HEK293 (cell line): ENCODE results near the gene THRAP3.
A peak's percentile ranks its signal among the peaks of the same experiment; 100 is the strongest.

Source experiments
- CTCF ChIA-PET: fragments of 350-600 bp; formaldehyde crosslinking; extraction: SDS; loops from one replicate; lab custom pipeline; 2021; ENCODE audit warnings: antibody characterized with exemption; lab: Yijun Ruan, JAX
- POLR2A ChIA-PET: fragments of 300-600 bp; formaldehyde crosslinking; extraction: SDS; loops from one replicate; lab custom pipeline; 2020; ENCODE audit warnings: antibody characterized with exemption, inconsistent platforms; lab: Yijun Ruan, JAX
- H3K27ac ChIP-seq: fragments of 200-500 bp; sonication (Bioruptor generic); 2 replicates; pipeline ENCODE4 v1.5.1; 2014; ENCODE audit warnings: low read depth, low read length, control low read depth, inconsistent platforms; ENCODE audit errors: extremely low read depth
- H3K36me3 ChIP-seq, 2 experiments: fragments of 200-500 bp in 1 of 2; sonication (Bioruptor generic) in 1 of 2; 1 replicate in 1 of 2; 2 replicates in 1 of 2; pipeline ENCODE4 v1.5.1; 2014 to 2017; ENCODE audit warnings: inconsistent platforms in 2 of 2, low read length in 2 of 2; ENCODE audit not compliant: control insufficient read depth in 2 of 2, insufficient read depth in 1 of 2
- H3K4me1 ChIP-seq: fragments of 200-500 bp; sonication (Bioruptor generic); 2 replicates; pipeline ENCODE4 v1.5.1; 2014; ENCODE audit warnings: mild to moderate bottlenecking, low read length, inconsistent platforms; ENCODE audit not compliant: control insufficient read depth, insufficient read depth
- H3K4me3 ChIP-seq: 2 replicates; pipeline ENCODE4 v1.5.1; 2011; ENCODE audit warnings: low read depth, mild to moderate bottlenecking, control low read depth, low read length, moderate library complexity
- H3K9me3 ChIP-seq: fragments of 200-500 bp; sonication (Bioruptor generic); 2 replicates; pipeline ENCODE4 v1.5.1; 2014; ENCODE audit warnings: low read depth, low read length, inconsistent platforms; ENCODE audit not compliant: control insufficient read depth, insufficient read depth
- EGR2 ChIP-seq: fragments of 450-650 bp; formaldehyde crosslinking; IDR thresholded peaks from 2 replicates; pipeline ENCODE4 v1.5.1; 2016; ENCODE audit warnings: low read depth, missing biosample characterization, missing genetic modification characterization
- HOXA7 ChIP-seq: sonication (generic); formaldehyde crosslinking; IDR thresholded peaks from 2 replicates; pipeline ENCODE4 v1.8.1; 2022; ENCODE audit warnings: missing genetic modification reagents, borderline replicate concordance
- SP7 ChIP-seq: fragments of 450-650 bp; formaldehyde crosslinking; IDR thresholded peaks from 2 replicates; pipeline ENCODE4 v1.5.1; 2016; ENCODE audit warnings: missing biosample characterization, missing genetic modification characterization
- ZFP37 ChIP-seq: fragments of 450-650 bp; formaldehyde crosslinking; IDR thresholded peaks from 2 replicates; pipeline ENCODE4 v1.5.1; 2016; ENCODE audit warnings: missing biosample characterization, missing genetic modification characterization
- ZNF184 ChIP-seq: fragments of 450-650 bp; IDR thresholded peaks from 2 replicates; pipeline ENCODE4 v1.5.1; 2018; ENCODE audit warnings: missing biosample characterization, mild to moderate bottlenecking, missing genetic modification characterization
- ZNF223 ChIP-seq: fragments of 450-650 bp; formaldehyde crosslinking; IDR thresholded peaks from 2 replicates; pipeline ENCODE4 v1.5.1; 2016; ENCODE audit warnings: missing biosample characterization, missing genetic modification characterization
- ZNF335 ChIP-seq: fragments of 450-650 bp; formaldehyde crosslinking; conservative IDR thresholded peaks from 2 replicates; pipeline ENCODE4 v1.5.1; 2016; ENCODE audit warnings: missing biosample characterization, missing genetic modification characterization
- ZNF544 ChIP-seq: fragments of 450-650 bp; formaldehyde crosslinking; IDR thresholded peaks from 2 replicates; pipeline ENCODE4 v1.5.0; 2017; ENCODE audit warnings: missing biosample characterization, missing genetic modification characterization
- ZNF600 ChIP-seq: fragments of 450-650 bp; formaldehyde crosslinking; IDR thresholded peaks from 2 replicates; pipeline ENCODE4 v1.5.1; 2016; ENCODE audit warnings: missing biosample characterization, missing genetic modification characterization
- ZNF624 ChIP-seq: fragments of 450-650 bp; formaldehyde crosslinking; IDR thresholded peaks from 2 replicates; pipeline ENCODE4 v1.5.1; 2017; ENCODE audit warnings: missing biosample characterization, missing genetic modification characterization
- ZNF626 ChIP-seq: fragments of 450-650 bp; sonication (Bioruptor Pico); formaldehyde crosslinking; IDR thresholded peaks from 2 replicates; pipeline ENCODE4 v1.5.1; 2018; ENCODE audit warnings: missing biosample characterization, missing genetic modification characterization, inconsistent platforms
- ZNF660 ChIP-seq: fragments of 450-650 bp; IDR thresholded peaks from 2 replicates; pipeline ENCODE4 v1.5.1; 2018; ENCODE audit warnings: missing biosample characterization, mild to moderate bottlenecking, missing genetic modification characterization
- ZNF768 ChIP-seq: fragments of 450-650 bp; formaldehyde crosslinking; IDR thresholded peaks from 2 replicates; pipeline ENCODE4 v1.5.1; 2018; ENCODE audit warnings: missing biosample characterization, mild to moderate bottlenecking, missing genetic modification characterization
- TF ChIP-seq, protein P1 (sequence below): fragments of 450-650 bp; formaldehyde crosslinking; IDR thresholded peaks from 2 replicates; pipeline ENCODE4 v1.5.1; 2017; ENCODE audit warnings: missing biosample characterization, missing genetic modification characterization
- TF ChIP-seq, protein P2 (sequence below): fragments of 450-650 bp; formaldehyde crosslinking; IDR thresholded peaks from 2 replicates; pipeline ENCODE4 v1.5.1; 2017; ENCODE audit warnings: missing biosample characterization, missing genetic modification characterization
- TF ChIP-seq, protein P3 (sequence below): fragments of 450-650 bp; formaldehyde crosslinking; IDR thresholded peaks from 2 replicates; pipeline ENCODE4 v1.5.1; 2016; ENCODE audit warnings: missing biosample characterization, missing genetic modification characterization, borderline replicate concordance
- TF ChIP-seq, protein P4 (sequence below): fragments of 450-650 bp; formaldehyde crosslinking; IDR thresholded peaks from 2 replicates; pipeline ENCODE4 v1.5.1; 2016; ENCODE audit warnings: missing biosample characterization, missing genetic modification characterization
- TF ChIP-seq, protein P5 (sequence below): fragments of 450-650 bp; formaldehyde crosslinking; IDR thresholded peaks from 2 replicates; pipeline ENCODE4 v1.5.1; 2016; ENCODE audit warnings: missing biosample characterization, missing genetic modification characterization

Gene THRAP3

DNA sequence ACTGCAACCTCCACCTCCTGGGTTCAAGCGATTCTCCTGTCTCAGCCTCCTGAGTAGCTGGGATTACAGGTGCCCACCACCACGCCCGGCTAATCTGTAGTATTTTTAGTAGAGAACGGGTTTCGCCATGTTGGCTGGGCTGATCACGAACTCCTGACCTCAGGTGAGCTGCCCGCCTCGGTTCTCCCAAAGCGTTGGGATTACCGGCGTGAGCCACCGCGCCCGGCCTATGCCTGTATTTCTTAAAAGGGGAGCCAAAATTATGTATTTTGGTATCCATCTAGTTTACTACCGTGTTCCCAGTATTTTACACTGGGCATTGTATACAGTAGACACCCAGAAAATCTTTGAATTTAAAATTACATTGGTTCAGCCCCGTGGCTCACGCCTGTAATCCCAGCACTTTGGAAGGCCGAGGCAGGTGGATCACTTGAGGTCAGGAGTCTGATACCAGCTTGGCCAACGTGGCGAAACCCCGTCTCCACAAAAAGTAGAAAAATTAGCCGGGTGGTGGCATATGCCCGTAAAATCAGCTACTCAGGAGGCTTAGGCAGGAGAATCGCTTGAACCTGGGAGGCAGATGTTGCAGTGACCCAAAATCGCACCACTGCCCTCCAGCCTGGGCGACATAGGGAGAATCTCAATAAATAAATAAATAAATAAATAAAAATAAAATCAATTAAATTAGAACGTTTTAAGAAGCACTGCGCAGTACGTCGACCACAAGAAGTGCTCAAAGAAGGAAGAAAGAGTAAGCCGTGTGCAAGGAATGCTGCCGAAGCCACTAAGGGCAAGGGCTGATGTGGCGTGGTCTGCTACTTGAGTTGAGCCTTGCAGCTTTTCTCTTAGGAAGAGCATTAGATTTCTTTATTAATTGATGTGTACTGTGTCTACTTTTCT, 1.5 kb upstream of the THRAP3 start:
- no peak overlapping the region; the same call in 1 of the 2 replicates for H3K4me3 ChIP-seq
- no peaks in the 10 kb centered on the region for H3K9me3 ChIP-seq
- ChIA-PET CTCF (interaction anchor here (0.6 to 2.6 kb wide), 4 partner anchors 15 to 196 kb away, joined by 3 to 17 read pairs (median 6); no protein-coding TSS in a partner anchor), POLR2A (interaction anchor here (0.9 to 2.2 kb wide), 6 partner anchors 11 to 73 kb away, joined by 4 to 24 read pairs (median 6); partner anchors contain the start of gene TRAPPC3)
- TF ChIP-seq ZNF600 (tag by site-specific recombination) (peak; percentile 26; the same call in 1 of the 2 replicates), ZNF768 (tag by site-specific recombination) (no peak)
- H3K4me1 ChIP-seq, result no peaks in the 10 kb centered on the region
- peaks cover 3 to 15% of the 10 kb centered on the region in 2 experiments; a peak in 2 of 3 replicates for H3K36me3 ChIP-seq
- peak overlapping the region; percentile 60 for H3K27ac ChIP-seq

DNA sequence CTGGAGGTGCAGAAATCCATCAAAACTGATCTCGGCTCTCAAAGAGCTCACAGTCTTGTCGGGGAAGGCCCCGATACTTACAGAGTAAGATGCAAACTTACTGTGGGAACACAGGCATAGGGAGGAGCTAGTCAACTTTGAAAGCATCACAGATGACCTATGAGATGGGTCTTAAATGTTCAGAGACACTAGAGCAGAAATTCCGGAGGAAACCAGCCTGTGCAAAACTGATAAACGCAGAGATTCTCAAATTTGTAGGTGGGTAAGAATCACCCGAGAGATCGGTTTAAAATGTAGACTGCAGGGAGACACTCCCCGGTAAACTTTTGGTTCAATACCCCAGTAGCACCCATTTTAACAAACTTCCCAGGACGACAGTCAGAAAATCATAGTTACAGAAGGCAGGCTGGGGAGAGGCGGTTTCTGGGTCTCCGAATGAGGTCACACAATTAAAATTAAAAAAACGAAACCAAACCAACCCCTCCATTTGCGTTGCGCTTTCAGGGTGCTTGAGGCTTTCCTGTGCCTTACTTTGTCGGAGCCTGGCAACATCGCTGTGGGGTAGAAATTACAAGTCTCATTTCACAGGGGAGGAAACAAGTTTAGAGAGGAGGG, 755 bp upstream of the THRAP3 start:
- Histone ChIP-seq H3K27ac (peak overlapping the region; percentile 60), H3K36me3 (peaks cover 8 to 23% of the 10 kb centered on the region in 2 experiments; a peak in 2 of 3 replicates), H3K9me3 (no peaks in the 10 kb centered on the region), H3K4me1 (no peaks in the 10 kb centered on the region), H3K4me3 (peak overlapping the region; percentile 53)
- CTCF ChIA-PET, result interaction anchor here (0.6 to 2.6 kb wide), 4 partner anchors 15 to 196 kb away, joined by 3 to 17 read pairs (median 6); no protein-coding TSS in a partner anchor
- POLR2A ChIA-PET, result interaction anchor here (0.9 to 2.2 kb wide), 10 partner anchors 10 to 74 kb away, joined by 3 to 24 read pairs (median 6); partner anchors contain the start of gene TRAPPC3
- no peak for TF ChIP-seq ZNF223 (tag by site-specific recombination)
- TF ChIP-seq ZNF626 (tag by site-specific recombination), result no peak
- TF ChIP-seq ZNF335 (tag by site-specific recombination), result peak; percentile 87
- peak; percentile 81; the same call in 1 of the 2 replicates for TF ChIP-seq ZFP37 (tag by site-specific recombination)
- TF ChIP-seq, protein P1, sequence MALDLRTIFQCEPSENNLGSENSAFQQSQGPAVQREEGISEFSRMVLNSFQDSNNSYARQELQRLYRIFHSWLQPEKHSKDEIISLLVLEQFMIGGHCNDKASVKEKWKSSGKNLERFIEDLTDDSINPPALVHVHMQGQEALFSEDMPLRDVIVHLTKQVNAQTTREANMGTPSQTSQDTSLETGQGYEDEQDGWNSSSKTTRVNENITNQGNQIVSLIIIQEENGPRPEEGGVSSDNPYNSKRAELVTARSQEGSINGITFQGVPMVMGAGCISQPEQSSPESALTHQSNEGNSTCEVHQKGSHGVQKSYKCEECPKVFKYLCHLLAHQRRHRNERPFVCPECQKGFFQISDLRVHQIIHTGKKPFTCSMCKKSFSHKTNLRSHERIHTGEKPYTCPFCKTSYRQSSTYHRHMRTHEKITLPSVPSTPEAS, result no peak
- TF ChIP-seq HOXA7 (CRISPR knock-in tag), result no peak
- TF ChIP-seq, protein P2, sequence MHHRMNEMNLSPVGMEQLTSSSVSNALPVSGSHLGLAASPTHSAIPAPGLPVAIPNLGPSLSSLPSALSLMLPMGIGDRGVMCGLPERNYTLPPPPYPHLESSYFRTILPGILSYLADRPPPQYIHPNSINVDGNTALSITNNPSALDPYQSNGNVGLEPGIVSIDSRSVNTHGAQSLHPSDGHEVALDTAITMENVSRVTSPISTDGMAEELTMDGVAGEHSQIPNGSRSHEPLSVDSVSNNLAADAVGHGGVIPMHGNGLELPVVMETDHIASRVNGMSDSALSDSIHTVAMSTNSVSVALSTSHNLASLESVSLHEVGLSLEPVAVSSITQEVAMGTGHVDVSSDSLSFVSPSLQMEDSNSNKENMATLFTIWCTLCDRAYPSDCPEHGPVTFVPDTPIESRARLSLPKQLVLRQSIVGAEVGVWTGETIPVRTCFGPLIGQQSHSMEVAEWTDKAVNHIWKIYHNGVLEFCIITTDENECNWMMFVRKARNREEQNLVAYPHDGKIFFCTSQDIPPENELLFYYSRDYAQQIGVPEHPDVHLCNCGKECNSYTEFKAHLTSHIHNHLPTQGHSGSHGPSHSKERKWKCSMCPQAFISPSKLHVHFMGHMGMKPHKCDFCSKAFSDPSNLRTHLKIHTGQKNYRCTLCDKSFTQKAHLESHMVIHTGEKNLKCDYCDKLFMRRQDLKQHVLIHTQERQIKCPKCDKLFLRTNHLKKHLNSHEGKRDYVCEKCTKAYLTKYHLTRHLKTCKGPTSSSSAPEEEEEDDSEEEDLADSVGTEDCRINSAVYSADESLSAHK (tag by site-specific recombination), result peak; percentile 97
- TF ChIP-seq ZNF624, result no peak
- TF ChIP-seq, protein P3, sequence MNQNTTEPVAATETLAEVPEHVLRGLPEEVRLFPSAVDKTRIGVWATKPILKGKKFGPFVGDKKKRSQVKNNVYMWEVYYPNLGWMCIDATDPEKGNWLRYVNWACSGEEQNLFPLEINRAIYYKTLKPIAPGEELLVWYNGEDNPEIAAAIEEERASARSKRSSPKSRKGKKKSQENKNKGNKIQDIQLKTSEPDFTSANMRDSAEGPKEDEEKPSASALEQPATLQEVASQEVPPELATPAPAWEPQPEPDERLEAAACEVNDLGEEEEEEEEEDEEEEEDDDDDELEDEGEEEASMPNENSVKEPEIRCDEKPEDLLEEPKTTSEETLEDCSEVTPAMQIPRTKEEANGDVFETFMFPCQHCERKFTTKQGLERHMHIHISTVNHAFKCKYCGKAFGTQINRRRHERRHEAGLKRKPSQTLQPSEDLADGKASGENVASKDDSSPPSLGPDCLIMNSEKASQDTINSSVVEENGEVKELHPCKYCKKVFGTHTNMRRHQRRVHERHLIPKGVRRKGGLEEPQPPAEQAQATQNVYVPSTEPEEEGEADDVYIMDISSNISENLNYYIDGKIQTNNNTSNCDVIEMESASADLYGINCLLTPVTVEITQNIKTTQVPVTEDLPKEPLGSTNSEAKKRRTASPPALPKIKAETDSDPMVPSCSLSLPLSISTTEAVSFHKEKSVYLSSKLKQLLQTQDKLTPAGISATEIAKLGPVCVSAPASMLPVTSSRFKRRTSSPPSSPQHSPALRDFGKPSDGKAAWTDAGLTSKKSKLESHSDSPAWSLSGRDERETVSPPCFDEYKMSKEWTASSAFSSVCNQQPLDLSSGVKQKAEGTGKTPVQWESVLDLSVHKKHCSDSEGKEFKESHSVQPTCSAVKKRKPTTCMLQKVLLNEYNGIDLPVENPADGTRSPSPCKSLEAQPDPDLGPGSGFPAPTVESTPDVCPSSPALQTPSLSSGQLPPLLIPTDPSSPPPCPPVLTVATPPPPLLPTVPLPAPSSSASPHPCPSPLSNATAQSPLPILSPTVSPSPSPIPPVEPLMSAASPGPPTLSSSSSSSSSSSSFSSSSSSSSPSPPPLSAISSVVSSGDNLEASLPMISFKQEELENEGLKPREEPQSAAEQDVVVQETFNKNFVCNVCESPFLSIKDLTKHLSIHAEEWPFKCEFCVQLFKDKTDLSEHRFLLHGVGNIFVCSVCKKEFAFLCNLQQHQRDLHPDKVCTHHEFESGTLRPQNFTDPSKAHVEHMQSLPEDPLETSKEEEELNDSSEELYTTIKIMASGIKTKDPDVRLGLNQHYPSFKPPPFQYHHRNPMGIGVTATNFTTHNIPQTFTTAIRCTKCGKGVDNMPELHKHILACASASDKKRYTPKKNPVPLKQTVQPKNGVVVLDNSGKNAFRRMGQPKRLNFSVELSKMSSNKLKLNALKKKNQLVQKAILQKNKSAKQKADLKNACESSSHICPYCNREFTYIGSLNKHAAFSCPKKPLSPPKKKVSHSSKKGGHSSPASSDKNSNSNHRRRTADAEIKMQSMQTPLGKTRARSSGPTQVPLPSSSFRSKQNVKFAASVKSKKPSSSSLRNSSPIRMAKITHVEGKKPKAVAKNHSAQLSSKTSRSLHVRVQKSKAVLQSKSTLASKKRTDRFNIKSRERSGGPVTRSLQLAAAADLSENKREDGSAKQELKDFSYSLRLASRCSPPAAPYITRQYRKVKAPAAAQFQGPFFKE, result no peak
- TF ChIP-seq, protein P4, sequence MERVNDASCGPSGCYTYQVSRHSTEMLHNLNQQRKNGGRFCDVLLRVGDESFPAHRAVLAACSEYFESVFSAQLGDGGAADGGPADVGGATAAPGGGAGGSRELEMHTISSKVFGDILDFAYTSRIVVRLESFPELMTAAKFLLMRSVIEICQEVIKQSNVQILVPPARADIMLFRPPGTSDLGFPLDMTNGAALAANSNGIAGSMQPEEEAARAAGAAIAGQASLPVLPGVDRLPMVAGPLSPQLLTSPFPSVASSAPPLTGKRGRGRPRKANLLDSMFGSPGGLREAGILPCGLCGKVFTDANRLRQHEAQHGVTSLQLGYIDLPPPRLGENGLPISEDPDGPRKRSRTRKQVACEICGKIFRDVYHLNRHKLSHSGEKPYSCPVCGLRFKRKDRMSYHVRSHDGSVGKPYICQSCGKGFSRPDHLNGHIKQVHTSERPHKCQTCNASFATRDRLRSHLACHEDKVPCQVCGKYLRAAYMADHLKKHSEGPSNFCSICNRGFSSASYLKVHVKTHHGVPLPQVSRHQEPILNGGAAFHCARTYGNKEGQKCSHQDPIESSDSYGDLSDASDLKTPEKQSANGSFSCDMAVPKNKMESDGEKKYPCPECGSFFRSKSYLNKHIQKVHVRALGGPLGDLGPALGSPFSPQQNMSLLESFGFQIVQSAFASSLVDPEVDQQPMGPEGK (tag by site-specific recombination), result no peak
- TF ChIP-seq SP7 (tag by site-specific recombination), result no peak; the same call in 1 of the 2 replicates
- peak; percentile 32; the same call in 1 of the 2 replicates for TF ChIP-seq ZNF184
- TF ChIP-seq ZNF544, result no peak
- TF ChIP-seq EGR2 (tag by site-specific recombination), result no peak
- TF ChIP-seq, protein P5, sequence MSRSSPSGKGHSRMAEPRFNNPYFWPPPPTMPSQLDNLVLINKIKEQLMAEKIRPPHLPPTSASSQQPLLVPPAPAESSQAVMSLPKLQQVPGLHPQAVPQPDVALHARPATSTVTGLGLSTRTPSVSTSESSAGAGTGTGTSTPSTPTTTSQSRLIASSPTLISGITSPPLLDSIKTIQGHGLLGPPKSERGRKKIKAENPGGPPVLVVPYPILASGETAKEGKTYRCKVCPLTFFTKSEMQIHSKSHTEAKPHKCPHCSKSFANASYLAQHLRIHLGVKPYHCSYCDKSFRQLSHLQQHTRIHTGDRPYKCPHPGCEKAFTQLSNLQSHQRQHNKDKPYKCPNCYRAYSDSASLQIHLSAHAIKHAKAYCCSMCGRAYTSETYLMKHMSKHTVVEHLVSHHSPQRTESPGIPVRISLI (tag by site-specific recombination), result peak; percentile 44; the same call in 1 of the 2 replicates
- TF ChIP-seq ZNF660 (tag by site-specific recombination), result peak; percentile 54; the same call in 1 of the 2 replicates
